Body of pancreas (tissue), 4 donors: ENCODE results near the gene GNMT. TPM values are rescaled to one million over a fixed set of nuclear protein-coding genes. Genes with fewer than 3 reads are reported as not detected.
"Not testable (repeated sequence)": the region's sequence is repeated elsewhere in the genome, so short reads cannot be mapped to it uniquely, and the experiment has no call there.

ENCODE experiments used
- ATAC-seq: fragments of 150-250 bp; one replicate; pipeline ENCODE4 v1.9.1; 2016
- DNase-seq, 4 donors: peaks; one replicate each; pipeline ENCODE4 v3.0.0-alpha.2; 2019
- H3K27ac ChIP-seq, 4 donors: fragments of 200-600 bp; sonication (generic); 1 replicate in 3 of 4; 2 replicates in 1 of 4; pipeline versions ENCODE4 v1.5.1 to v1.6.1; 2016 to 2019; ENCODE audit warnings: mild to moderate bottlenecking in 1 of 4, mixed read lengths in 1 of 4, moderate library complexity in 1 of 4
- H3K27me3 ChIP-seq, 2 donors: fragments of 200-600 bp; sonication (generic); one replicate each; pipeline ENCODE4 v1.6.0; 2016; ENCODE audit warnings: mild to moderate bottlenecking in 1 of 2
- H3K36me3 ChIP-seq, 2 donors: fragments of 200-600 bp; sonication (generic); replicated peaks in 1 of 2; 2 replicates each; pipeline ENCODE4 v1.5.1; 2016; ENCODE audit warnings: low read depth in 2 of 2; ENCODE audit not compliant: insufficient read depth in 1 of 2
- H3K4me1 ChIP-seq: fragments of 200-600 bp; sonication (generic); one replicate; pipeline ENCODE4 v1.6.0; 2016
- H3K4me3 ChIP-seq, 2 donors: fragments of 200-600 bp; sonication (generic); 1 replicate in 1 of 2; 2 replicates in 1 of 2; pipeline ENCODE4 v1.5.1; 2016 to 2019
- H3K9me3 ChIP-seq, 3 donors: fragments of 200-600 bp; sonication (generic); 1 replicate in 2 of 3; 2 replicates in 1 of 3; pipeline ENCODE4 v1.5.1; 2016
- POLR2A ChIP-seq, 3 donors: fragments of 450-650 bp; IDR thresholded peaks; one replicate each; pipeline ENCODE4 v1.6.1; 2016; ENCODE audit warnings: antibody characterized with exemption in 3 of 3, mild to moderate bottlenecking in 2 of 3
- WGBS, 2 donors: methylation state at CpG; one replicate each; pipeline ENCODE4 v1.1.5; 2017; 5-methylcytosine and 5-hydroxymethylcytosine counted together
- intact Hi-C: fragments of 100-400 bp; cut with DNase I; formaldehyde crosslinking; loops from one replicate; pipeline ENCODE4 v1.15.1; 2023
- total RNA-seq, 2 donors: library from RNA; depleted of rRNA; stranded (reverse); fragments of >200 nt; gene quantifications; one replicate each; pipeline ENCODE4 v1.1.0, GENCODE V29; 2016
- TF ChIP-seq, protein P1 (sequence below), 7 experiments: fragments of 450-650 bp in 4 of 7; fragments of 200-600 bp in 3 of 7; sonication (generic) in 3 of 7; IDR thresholded peaks; one replicate each; pipeline ENCODE4 v1.5.1; 2016 to 2019; ENCODE audit warnings: antibody characterized with exemption in 7 of 7

Gene GNMT
- total RNA-seq, 2 donors from 2014 or later, result 67.2 to 630 TPM

DNA sequence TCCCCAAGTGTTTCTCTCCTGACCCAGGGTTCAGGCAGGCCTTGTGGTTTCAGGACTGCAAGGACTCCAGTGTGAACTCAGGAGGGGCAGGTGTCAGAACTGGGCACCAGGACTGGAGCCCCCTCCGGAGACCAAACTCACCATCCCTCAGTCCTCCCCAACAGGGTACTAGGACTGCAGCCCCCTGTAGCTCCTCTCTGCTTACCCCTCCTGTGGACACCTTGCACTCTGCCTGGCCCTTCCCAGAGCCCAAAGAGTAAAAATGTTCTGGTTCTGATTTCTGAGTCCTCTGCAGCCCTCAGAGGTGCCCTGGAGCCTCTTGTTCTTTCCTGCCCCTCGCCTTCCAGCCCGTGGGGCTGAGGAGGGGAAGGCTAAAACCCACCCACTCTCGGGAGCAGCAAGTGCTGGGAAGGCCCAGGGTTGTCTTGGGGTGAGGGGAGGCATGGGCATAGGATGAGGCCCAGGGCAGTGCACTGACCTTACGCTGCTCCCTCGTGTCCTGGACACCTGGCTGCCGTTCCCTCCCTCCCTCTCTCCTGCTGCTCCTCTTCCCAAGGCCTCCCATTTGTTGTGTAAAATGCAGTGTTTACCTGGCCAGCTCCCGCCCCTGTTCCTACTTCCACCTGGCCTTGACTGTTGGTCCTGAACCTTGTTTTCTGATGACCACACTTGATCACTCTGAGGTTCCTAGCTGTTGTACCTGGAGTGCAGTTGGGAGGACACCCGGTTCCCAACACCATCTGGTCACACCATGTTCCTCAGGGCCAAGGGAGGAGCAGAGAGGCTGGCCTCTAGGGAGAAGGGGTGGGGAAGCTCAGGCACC, 21.4 kb upstream of the GNMT start:
- Histone ChIP-seq H3K4me1 (peaks cover 67% of the 10 kb centered on the region), H3K36me3 (peaks cover 0 to 14% of the 10 kb centered on the region in 2 donors), H3K27me3 (no peaks in the 10 kb centered on the region), H3K27ac (peak overlapping the region; percentile 92 to 98 (median 95)), H3K4me3 (no peak overlapping the region), H3K9me3 (no peaks in the 10 kb centered on the region)
- DNase-seq (peak; percentile 90 to 97 (median 94)), ATAC-seq (peak; percentile 89)
- peak; percentile 60 to 64 (median 64) for TF ChIP-seq POLR2A (IDR thresholded peaks at IDR 0.05)
- TF ChIP-seq, protein P1, sequence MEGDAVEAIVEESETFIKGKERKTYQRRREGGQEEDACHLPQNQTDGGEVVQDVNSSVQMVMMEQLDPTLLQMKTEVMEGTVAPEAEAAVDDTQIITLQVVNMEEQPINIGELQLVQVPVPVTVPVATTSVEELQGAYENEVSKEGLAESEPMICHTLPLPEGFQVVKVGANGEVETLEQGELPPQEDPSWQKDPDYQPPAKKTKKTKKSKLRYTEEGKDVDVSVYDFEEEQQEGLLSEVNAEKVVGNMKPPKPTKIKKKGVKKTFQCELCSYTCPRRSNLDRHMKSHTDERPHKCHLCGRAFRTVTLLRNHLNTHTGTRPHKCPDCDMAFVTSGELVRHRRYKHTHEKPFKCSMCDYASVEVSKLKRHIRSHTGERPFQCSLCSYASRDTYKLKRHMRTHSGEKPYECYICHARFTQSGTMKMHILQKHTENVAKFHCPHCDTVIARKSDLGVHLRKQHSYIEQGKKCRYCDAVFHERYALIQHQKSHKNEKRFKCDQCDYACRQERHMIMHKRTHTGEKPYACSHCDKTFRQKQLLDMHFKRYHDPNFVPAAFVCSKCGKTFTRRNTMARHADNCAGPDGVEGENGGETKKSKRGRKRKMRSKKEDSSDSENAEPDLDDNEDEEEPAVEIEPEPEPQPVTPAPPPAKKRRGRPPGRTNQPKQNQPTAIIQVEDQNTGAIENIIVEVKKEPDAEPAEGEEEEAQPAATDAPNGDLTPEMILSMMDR (IDR thresholded peaks at IDR 0.05), result peak in 2 of 7 experiments; percentile 20 to 26
- WGBS, 2 donors, result 34 to 42% methylated on average over 7 to 9 of the region's 9 CpGs
- intact Hi-C loops, result no loop called here

DNA sequence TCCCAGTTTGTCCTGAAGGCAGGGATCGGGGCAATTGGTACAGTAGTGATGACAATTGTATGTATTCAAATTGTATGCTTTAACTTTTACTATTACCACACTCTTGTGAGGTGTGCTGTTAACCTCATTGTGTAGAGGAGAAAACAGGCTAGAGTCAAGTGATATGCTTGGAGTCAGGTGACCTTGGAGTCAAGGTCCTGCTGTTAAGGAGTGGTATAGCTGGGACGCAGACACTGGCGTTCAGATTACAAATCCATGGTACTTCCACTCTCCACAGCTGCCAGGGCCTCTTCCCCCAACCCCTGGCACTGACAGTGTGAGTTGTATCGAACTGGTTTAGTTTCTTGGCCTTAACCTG, 20.8 kb upstream of the GNMT start:
- ATAC-seq (no peak), DNase-seq (peak in 1 of 4 donors; percentile 71)
- H3K27ac ChIP-seq, result peak overlapping the region; percentile 92 to 96 (median 94)
- intact Hi-C loops, result no loop called here
- WGBS, 2 donors, result 42 to 43% methylated on average over 4 of the region's 4 CpGs
- no peak overlapping the region for H3K4me3 ChIP-seq
- no peaks in the 10 kb centered on the region for H3K9me3 ChIP-seq
- TF ChIP-seq POLR2A (IDR thresholded peaks at IDR 0.05), result no peak
- TF ChIP-seq, protein P1 (IDR thresholded peaks at IDR 0.05), result peak in 1 of 7 experiments; percentile 11
- no peaks in the 10 kb centered on the region for H3K27me3 ChIP-seq
- H3K36me3 ChIP-seq, result peaks cover 0 to 9% of the 10 kb centered on the region in 2 donors
- peaks cover 62% of the 10 kb centered on the region for H3K4me1 ChIP-seq

DNA sequence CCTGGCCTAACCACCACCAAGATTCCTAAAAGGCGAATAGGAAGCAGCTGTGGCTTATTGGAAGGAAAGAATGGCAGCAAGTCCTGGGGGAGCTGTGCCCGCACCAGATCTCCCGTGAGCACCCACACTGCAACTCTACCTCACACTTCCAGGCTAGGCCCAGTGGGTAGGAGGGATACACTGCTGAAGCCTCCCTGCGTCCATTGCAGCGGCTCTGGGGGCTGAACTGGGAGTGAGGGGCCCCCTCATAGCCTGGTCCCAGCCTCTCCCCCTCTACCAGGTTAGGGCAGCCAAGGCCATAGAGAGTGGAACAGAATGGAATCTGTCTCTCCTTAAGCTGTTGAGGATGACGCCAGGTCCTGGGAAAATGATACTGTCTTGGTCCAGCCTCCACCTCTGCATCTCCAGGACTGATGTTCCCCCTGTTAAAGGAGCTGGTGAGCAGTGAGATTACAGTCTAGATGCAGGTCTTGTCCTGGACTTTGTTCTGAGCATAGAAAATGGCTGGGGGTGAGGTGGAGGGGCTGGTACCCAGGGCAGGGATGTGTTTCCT, 20.0 kb upstream of the GNMT start:
- H3K36me3 ChIP-seq, result peaks cover 0 to 4% of the 10 kb centered on the region in 2 donors
- WGBS, 2 donors, result 92 to 97% methylated on average over 6 of the region's 6 CpGs
- TF ChIP-seq, protein P1 (IDR thresholded peaks at IDR 0.05), result no peak
- TF ChIP-seq POLR2A (IDR thresholded peaks at IDR 0.05), result no peak
- ATAC-seq, result no peak
- intact Hi-C loops, result no loop called here
- no peaks in the 10 kb centered on the region for H3K27me3 ChIP-seq
- H3K4me1 ChIP-seq, result peaks cover 62% of the 10 kb centered on the region
- DNase-seq, result no peak
- peak overlapping the region; percentile 92 to 96 (median 94) for H3K27ac ChIP-seq
- H3K9me3 ChIP-seq, result no peaks in the 10 kb centered on the region
- no peak overlapping the region for H3K4me3 ChIP-seq

DNA sequence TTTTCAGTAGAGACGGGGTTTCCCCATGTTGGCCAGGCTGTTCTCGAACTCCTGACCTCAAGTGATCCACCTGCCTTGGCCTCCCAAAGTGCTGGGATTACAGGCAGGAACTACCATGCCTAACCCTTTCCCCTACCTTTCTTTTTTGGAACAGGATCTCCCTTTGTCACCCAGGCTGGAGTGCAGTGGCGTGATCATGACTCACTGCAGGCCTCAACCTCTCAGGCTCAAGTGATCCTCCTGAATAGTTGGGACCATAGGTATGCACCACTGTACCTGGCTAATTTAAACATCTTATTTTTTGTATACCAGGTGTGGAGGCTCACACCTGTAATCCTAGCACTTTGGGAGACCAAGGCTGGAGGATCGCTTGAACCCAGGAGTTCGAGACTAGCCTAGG, 19.2 kb upstream of the GNMT start:
- Histone ChIP-seq H3K27ac (peak overlapping the region in 3 of 4 donors; percentile 92 to 96 (median 94)), H3K4me1 (peaks cover 60% of the 10 kb centered on the region)
- H3K9me3 ChIP-seq, H3K36me3 ChIP-seq, DNase-seq, intact Hi-C loops, H3K27me3 ChIP-seq, ATAC-seq, H3K4me3 ChIP-seq: not testable (repeated sequence)
- 94 to 99% methylated on average over 5 of the region's 5 CpGs for WGBS, 2 donors

DNA sequence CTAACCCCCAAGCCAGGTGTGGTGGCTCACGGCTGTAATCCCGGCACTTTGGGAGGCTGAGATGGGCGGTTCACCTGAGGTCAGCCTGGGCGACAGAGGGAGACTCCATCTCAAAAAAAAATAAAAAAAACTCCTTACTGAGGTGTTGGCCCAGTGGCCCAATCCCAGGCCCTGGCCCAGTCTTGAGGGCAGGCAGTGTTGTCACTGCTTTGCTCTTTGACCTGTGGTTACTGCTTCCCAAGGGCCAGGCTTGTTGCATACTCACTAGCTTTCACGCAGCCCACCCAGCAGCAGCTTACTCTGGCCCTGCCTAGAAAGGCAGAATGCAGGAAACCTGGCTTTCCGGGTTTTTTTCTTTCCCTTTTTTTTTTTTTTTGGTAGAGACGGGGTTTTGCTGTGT, 18.1 kb upstream of the GNMT start:
- Histone ChIP-seq H3K4me3 (no peak overlapping the region), H3K36me3 (no peaks in the 10 kb centered on the region), H3K4me1 (peaks cover 50% of the 10 kb centered on the region), H3K9me3 (no peaks in the 10 kb centered on the region), H3K27ac (peak overlapping the region in 1 of 4 donors; percentile 20), H3K27me3 (no peaks in the 10 kb centered on the region)
- 75 to 77% methylated on average over 7 of the region's 7 CpGs for WGBS, 2 donors
- TF ChIP-seq, protein P1 (IDR thresholded peaks at IDR 0.05), result no peak
- TF ChIP-seq POLR2A (IDR thresholded peaks at IDR 0.05), result no peak
- DNase-seq (no peak), ATAC-seq (no peak)
- intact Hi-C loops, result no loop called here
